SK-N-SH treated with all-trans-retinoic acid at 6 μM for 48 hours (cell line): ENCODE measurements around the gene CERT1.

Experiments
- ARNTL ChIP-seq: fragments of 450-650 bp; formaldehyde crosslinking; IDR thresholded peaks from 2 replicates; pipeline ENCODE4 v1.5.0; 2020; ENCODE audit warnings: low read depth, mild to moderate bottlenecking, moderate library complexity, borderline replicate concordance
- BACH2 ChIP-seq: fragments of 250-450 bp; sonication (Bioruptor Pico); IDR thresholded peaks from 2 replicates; pipeline ENCODE4 v1.9.0; 2021; ENCODE audit warnings: mild to moderate bottlenecking, borderline replicate concordance
- GLIS3 ChIP-seq: fragments of 250-450 bp; sonication (Bioruptor Pico); IDR thresholded peaks from 2 replicates; pipeline ENCODE4 v1.5.0; 2020; ENCODE audit warnings: mild to moderate bottlenecking, moderate library complexity
- ISL1 ChIP-seq: fragments of 250-450 bp; sonication (Bioruptor Pico); IDR thresholded peaks from 2 replicates; pipeline ENCODE4 v2.1.2; 2022; ENCODE audit warnings: mild to moderate bottlenecking, moderate library complexity
- PATZ1 ChIP-seq: fragments of 250-450 bp; sonication (Bioruptor Pico); IDR thresholded peaks from 2 replicates; pipeline ENCODE4 v1.8.0; 2020; ENCODE audit warnings: mild to moderate bottlenecking, moderate library complexity, borderline replicate concordance
- RARB ChIP-seq: fragments of 250-450 bp; sonication (Bioruptor Pico); IDR thresholded peaks from 2 replicates; pipeline ENCODE4 v1.8.0; 2021; ENCODE audit warnings: mild to moderate bottlenecking, moderate library complexity
- SNAI2 ChIP-seq: fragments of 250-450 bp; sonication (Bioruptor Pico); IDR thresholded peaks from 2 replicates; pipeline ENCODE4 v1.5.0; 2020; ENCODE audit warnings: mild to moderate bottlenecking, moderate library complexity
- TCF4 ChIP-seq: fragments of 250-450 bp; sonication (Bioruptor Pico); IDR thresholded peaks from 2 replicates; pipeline ENCODE4 v1.8.0; 2021; ENCODE audit warnings: mild to moderate bottlenecking, moderate library complexity, borderline replicate concordance
- ZC3H10 ChIP-seq: fragments of 250-450 bp; sonication (Bioruptor Pico); IDR thresholded peaks from 2 replicates; pipeline ENCODE4 v1.5.1; 2021; ENCODE audit warnings: mild to moderate bottlenecking, moderate library complexity
- ZFP3 ChIP-seq: fragments of 250-450 bp; sonication (Bioruptor Pico); IDR thresholded peaks from 2 replicates; pipeline ENCODE4 v1.5.0; 2020; ENCODE audit warnings: mild to moderate bottlenecking, moderate library complexity
- ZFP30 ChIP-seq: fragments of 450-650 bp; formaldehyde crosslinking; IDR thresholded peaks from 2 replicates; pipeline ENCODE4 v1.5.0; 2022; ENCODE audit warnings: mild to moderate bottlenecking, moderate library complexity
- ZNF8 ChIP-seq: fragments of 450-650 bp; formaldehyde crosslinking; IDR thresholded peaks from 2 replicates; pipeline ENCODE4 v1.5.0; 2020; ENCODE audit warnings: mild to moderate bottlenecking, moderate library complexity
- TF ChIP-seq, protein P1 (sequence below): fragments of 250-450 bp; sonication (Bioruptor Pico); IDR thresholded peaks from 2 replicates; pipeline ENCODE4 v1.5.1; 2020; ENCODE audit warnings: low read depth, mild to moderate bottlenecking, moderate library complexity
- TF ChIP-seq, protein P2 (sequence below): fragments of 250-450 bp; sonication (Bioruptor Pico); IDR thresholded peaks from 2 replicates; pipeline ENCODE4 v1.8.0; 2021; ENCODE audit warnings: low read depth, mild to moderate bottlenecking, moderate library complexity, borderline replicate concordance

DNA sequence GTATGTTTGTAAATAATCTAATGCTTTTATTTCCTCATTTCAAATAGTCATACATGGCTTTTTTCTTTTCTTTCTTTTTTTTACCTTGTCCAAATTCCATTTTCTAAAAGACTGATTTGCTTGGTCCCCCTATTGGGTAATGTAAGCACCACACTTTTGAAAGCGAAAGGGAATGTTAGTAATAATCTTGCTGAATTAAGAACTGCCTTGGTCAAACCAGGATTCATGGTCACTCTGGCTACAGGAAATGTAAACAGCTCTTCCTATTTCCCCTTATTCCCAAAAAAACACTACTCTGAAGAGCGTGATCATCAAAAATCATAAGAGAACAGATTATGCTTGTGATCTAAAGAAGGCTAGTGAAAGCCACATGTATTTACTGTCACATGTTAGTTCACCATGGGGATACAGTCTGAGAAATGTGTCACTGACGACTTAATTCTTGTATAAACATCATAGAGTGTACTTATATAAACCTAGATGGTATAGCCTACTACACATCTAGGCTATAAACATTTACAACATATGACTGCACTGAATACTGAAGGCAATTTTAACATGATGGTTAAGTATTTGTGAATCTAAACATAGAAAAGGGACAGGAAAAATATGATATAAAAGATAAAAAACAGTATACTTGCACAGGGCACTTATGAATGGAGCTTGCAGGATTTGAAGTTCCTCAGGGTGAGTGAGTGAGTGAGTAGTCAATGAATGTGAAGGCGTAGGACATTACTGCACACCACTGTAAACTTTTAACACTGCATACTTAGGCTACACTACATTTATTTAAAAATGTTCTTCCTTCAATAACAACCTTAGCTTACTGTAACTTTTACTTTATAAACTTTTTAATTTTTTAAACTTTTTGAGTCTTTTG lies 99.1 kb downstream of the CERT1 start:
- TF ChIP-seq, protein P1, sequence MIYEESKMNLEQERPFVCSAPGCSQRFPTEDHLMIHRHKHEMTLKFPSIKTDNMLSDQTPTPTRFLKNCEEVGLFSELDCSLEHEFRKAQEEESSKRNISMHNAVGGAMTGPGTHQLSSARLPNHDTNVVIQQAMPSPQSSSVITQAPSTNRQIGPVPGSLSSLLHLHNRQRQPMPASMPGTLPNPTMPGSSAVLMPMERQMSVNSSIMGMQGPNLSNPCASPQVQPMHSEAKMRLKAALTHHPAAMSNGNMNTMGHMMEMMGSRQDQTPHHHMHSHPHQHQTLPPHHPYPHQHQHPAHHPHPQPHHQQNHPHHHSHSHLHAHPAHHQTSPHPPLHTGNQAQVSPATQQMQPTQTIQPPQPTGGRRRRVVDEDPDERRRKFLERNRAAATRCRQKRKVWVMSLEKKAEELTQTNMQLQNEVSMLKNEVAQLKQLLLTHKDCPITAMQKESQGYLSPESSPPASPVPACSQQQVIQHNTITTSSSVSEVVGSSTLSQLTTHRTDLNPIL, result no peak
- TF ChIP-seq ZFP30, result no peak
- no peak for TF ChIP-seq PATZ1 (CRISPR knock-in tag)
- no peak for TF ChIP-seq ISL1 (CRISPR knock-in tag)
- no peak for TF ChIP-seq ZNF8
- TF ChIP-seq BACH2 (CRISPR knock-in tag), result no peak
- TF ChIP-seq SNAI2, result no peak
- no peak for TF ChIP-seq RARB (CRISPR knock-in tag)
- TF ChIP-seq TCF4 (CRISPR knock-in tag), result no peak
- no peak for TF ChIP-seq ARNTL (CRISPR knock-in tag)
- no peak for TF ChIP-seq GLIS3 (CRISPR knock-in tag)
- TF ChIP-seq, protein P2, sequence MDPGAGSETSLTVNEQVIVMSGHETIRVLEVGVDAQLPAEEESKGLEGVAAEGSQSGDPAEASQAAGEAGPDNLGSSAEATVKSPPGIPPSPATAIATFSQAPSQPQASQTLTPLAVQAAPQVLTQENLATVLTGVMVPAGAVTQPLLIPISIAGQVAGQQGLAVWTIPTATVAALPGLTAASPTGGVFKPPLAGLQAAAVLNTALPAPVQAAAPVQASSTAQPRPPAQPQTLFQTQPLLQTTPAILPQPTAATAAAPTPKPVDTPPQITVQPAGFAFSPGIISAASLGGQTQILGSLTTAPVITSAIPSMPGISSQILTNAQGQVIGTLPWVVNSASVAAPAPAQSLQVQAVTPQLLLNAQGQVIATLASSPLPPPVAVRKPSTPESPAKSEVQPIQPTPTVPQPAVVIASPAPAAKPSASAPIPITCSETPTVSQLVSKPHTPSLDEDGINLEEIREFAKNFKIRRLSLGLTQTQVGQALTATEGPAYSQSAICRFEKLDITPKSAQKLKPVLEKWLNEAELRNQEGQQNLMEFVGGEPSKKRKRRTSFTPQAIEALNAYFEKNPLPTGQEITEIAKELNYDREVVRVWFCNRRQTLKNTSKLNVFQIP (CRISPR knock-in tag), result no peak
- no peak for TF ChIP-seq ZC3H10 (CRISPR knock-in tag)
- TF ChIP-seq ZFP3, result no peak
